ENCODE data around the gene QRFPR. TPM values are rescaled to one million over a fixed set of nuclear protein-coding genes. Genes with fewer than 3 reads are reported as not detected.

Gene QRFPR
- total and polyA plus RNA-seq, 10 of the 15 experiments (the other 5 are each of a cell fraction or from before 2014, with no cell fraction given): not detected

- Histone ChIP-seq H3K27me3 (replicated peaks in 1 of 2; ENCODE audit: control insufficient read depth in 2 of 2, insufficient read depth in 2 of 2, low read length in 1 of 2) (peaks cover 1 to 3% of the 10 kb centered on the region in 2 experiments; a peak in 2 of 4 replicates), H3K79me2 (ENCODE audit: control insufficient read depth, insufficient read depth, low read length) (no peaks in the 10 kb centered on the region), H3K36me3 (ENCODE audit: control insufficient read depth in 2 of 2, insufficient read depth in 2 of 2, low read length in 1 of 2) (no peaks in the 10 kb centered on the region), H3K4me1 (ENCODE audit: control insufficient read depth, insufficient read depth, low read length) (no peaks in the 10 kb centered on the region), H3K9me3 (replicated peaks; ENCODE audit: control insufficient read depth, insufficient read depth, low read length) (no peaks in the 10 kb centered on the region), H2AFZ (ENCODE audit: control insufficient read depth, low read depth, low read length) (no peak overlapping the region), H3K4me2 (ENCODE audit: control insufficient read depth, insufficient read depth) (no peak overlapping the region), H3K27ac (ENCODE audit: control insufficient read depth, insufficient read depth) (no peak overlapping the region), H3K9ac (ENCODE audit: control insufficient read depth, insufficient read depth, low read length) (no peak overlapping the region), H3K4me3 (no peak overlapping the region), H4K20me1 (ENCODE audit: control insufficient read depth, insufficient read depth) (no peaks in the 10 kb centered on the region)
- ChIA-PET SMC1A (ENCODE audit: uncharacterized antibody, unreplicated experiment) (no interaction called here), RAD21 (ENCODE audit: unreplicated experiment) (interaction anchor here (1.6 kb wide), 1 partner anchor 46 kb away, joined by 5 read pairs; no protein-coding TSS in a partner anchor), POLR2A (no interaction called here), CTCF (interaction anchor here (2.0 kb wide), 1 partner anchor 46 kb away, joined by 7 read pairs; no protein-coding TSS in a partner anchor)
- ATAC-seq: peak; percentile 21; the same call in 1 of the 3 replicates
- FAIRE-seq: no peak
- intact Hi-C loops (cut with micrococcal nuclease; ENCODE audit: unreplicated experiment) (no loop called here), in situ Hi-C loops (cut with MboI) (loop anchor here (10.0 kb wide), 1 partner anchor 280 kb away; no protein-coding TSS in a partner anchor)
- BruUV-seq (replicated peaks): no TSS peak
- DNase-seq (ENCODE audit: low read depth, low spot score): no peak
- TF ChIP-seq ZNF217 (IDR thresholded peaks at IDR 0.05): no peak
- TF ChIP-seq MYC (IDR thresholded peaks at IDR 0.05; ENCODE audit: insufficient read depth, insufficient read length, insufficient replicate concordance, low read length, severe bottlenecking): no peak
- TF ChIP-seq NFYB (IDR thresholded peaks at IDR 0.05; ENCODE audit: insufficient read depth, low read depth, low read length): no peak
- TF ChIP-seq, protein P1, sequence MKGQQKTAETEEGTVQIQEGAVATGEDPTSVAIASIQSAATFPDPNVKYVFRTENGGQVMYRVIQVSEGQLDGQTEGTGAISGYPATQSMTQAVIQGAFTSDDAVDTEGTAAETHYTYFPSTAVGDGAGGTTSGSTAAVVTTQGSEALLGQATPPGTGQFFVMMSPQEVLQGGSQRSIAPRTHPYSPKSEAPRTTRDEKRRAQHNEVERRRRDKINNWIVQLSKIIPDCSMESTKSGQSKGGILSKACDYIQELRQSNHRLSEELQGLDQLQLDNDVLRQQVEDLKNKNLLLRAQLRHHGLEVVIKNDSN (IDR thresholded peaks at IDR 0.05; ENCODE audit: borderline replicate concordance, extremely low read length, insufficient read depth, low read depth, low read length): no peak
- no peak for TF ChIP-seq SPI1 (IDR thresholded peaks at IDR 0.05; ENCODE audit: borderline replicate concordance, insufficient read depth, low read depth, low read length)
- TF ChIP-seq, protein P2, sequence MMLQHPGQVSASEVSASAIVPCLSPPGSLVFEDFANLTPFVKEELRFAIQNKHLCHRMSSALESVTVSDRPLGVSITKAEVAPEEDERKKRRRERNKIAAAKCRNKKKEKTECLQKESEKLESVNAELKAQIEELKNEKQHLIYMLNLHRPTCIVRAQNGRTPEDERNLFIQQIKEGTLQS (IDR thresholded peaks at IDR 0.05; ENCODE audit: borderline replicate concordance, extremely low read depth, low read depth, low read length): no peak
- TF ChIP-seq PBX3 (IDR thresholded peaks at IDR 0.05; ENCODE audit: insufficient replicate concordance, low read depth, low read length): no peak
- TF ChIP-seq BCL3 (IDR thresholded peaks at IDR 0.05; ENCODE audit: borderline replicate concordance, insufficient read depth, low read depth, low read length, poor library complexity, severe bottlenecking): no peak
- TF ChIP-seq MXI1 (IDR thresholded peaks at IDR 0.05; ENCODE audit: low read depth, low read length): no peak
- TF ChIP-seq ZBTB40 (IDR thresholded peaks at IDR 0.05; ENCODE audit: borderline replicate concordance): no peak
- no peak for TF ChIP-seq SP1 (IDR thresholded peaks at IDR 0.05; ENCODE audit: low read depth, low read length)
- no peak for TF ChIP-seq RAD21 (IDR thresholded peaks at IDR 0.05; ENCODE audit: insufficient read depth, low read depth, low read length)
Measured at GRCh38 chr4:121375262-121375661, 5.6 kb downstream of the QRFPR start.

Data from GM12878 (cell line).